GM18505 (cell line): ENCODE results near the gene ITPR2.
A peak's percentile ranks its signal among the peaks of the same experiment; 100 is the strongest.
"Not testable (repeated sequence)": the region's sequence is repeated elsewhere in the genome, so short reads cannot be mapped to it uniquely, and the experiment has no call there.

ENCODE experiments used
- ATAC-seq: cut with Tn5 transposase; IDR thresholded peaks from one replicate; pipeline ENCODE4 v1.9.1; 2021; ENCODE audit not compliant: unreplicated experiment
- POLR2A ChIP-seq: IDR thresholded peaks from 4 replicates; pipeline ENCODE4 v1.6.1; 2011; ENCODE audit warnings: borderline replicate concordance; ENCODE audit not compliant: insufficient read depth, insufficient read length; ENCODE audit errors: extremely low read depth

Gene ITPR2

DNA sequence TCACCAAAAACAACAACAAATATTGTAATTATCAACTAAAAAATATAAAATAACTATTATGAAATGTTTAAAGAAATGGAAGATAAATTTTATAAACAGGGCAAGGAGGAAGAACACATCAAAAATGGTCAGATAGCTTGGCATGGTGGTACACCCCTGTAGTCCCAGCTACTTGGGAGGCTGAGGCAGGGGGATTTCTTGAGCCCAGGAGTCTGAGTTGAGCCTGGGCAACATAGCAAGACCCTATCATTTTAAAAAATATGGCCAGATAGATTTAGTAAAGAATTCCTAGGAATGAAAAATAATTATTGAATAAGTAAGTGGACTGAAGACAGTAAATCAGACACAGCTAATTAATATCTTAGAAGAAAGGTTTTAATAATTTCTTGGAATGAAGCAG lies 32.6 kb downstream of the ITPR2 start:
- ATAC-seq: no peak
- TF ChIP-seq POLR2A: no peak

- no peak for ATAC-seq
- no peak for TF ChIP-seq POLR2A
Measured at GRCh38 chr12:26799741-26800140, 33.3 kb downstream of the ITPR2 start.

- no peak for ATAC-seq
- no peak for TF ChIP-seq POLR2A
Measured at GRCh38 chr12:26798640-26799039, 34.4 kb downstream of the ITPR2 start.

DNA sequence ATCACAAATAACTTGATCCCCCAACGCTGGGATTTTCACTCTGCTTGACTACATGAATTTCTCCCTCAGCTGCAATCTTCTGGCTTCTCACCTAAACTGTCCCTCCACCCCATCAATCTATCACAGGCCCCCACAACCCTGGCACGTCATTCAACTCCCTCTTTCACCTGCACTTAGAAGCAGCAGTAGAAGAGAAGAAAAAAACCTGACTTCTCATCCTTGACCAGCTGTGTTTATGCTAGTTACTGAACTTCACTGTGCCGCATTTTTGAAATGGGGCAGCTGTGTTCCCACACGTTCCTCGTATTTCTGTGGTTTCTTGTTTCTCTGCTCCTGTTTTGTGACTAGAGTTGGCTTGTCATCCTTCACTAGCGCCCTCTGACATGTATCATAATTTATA lies 35.0 kb downstream of the ITPR2 start:
- peak; percentile 60 for ATAC-seq
- TF ChIP-seq POLR2A: no peak

GRCh38 chr12:26795910-26796309 lies 37.1 kb downstream of the ITPR2 start:
- no peak for TF ChIP-seq POLR2A
- no peak for ATAC-seq

DNA sequence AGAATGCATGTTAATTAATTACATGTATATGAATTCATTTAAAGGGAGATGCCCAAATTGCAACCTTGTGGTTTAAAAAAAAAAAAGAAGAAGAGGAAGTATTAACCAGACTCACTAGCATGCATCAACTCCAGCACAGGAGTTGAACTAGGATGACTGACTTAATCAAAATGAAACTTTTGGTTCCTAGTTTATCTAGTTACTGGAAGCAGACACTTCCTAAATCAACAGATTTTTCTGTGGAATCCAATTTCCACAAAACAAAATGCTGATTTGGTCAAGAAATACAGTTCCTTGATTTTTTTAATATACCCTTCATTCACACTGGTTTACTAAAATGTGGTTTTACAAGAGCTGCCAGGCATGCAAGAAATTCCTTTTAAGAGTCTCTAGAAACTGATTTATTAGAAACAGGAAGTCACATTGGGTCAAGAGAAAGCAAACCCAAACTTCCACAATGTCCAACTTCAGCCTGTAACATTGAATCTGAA lies 41.6 kb downstream of the ITPR2 start:
- no peak for TF ChIP-seq POLR2A

DNA sequence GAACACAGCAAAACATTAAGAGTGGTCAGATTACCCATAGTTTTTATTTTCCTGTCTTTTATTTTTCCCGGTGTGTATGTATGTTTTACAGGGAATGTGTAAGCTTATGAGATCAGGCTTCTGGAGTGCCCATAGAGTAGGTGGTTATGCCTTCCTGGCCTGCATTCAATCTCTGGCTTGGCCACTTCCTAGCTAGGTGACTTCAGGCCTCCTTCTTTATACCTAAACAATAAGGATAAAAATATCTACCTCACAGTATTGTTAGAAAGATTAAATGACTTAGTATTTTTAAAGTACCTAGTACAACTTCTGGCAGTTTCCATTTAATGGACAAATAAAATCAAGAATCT lies 42.4 kb downstream of the ITPR2 start:
- no peak for ATAC-seq
- TF ChIP-seq POLR2A: no peak

More for the DNA sequence above, 41.6 kb downstream of the ITPR2 start:
- no peak for ATAC-seq

- ATAC-seq: no peak
- TF ChIP-seq POLR2A: no peak
Measured at GRCh38 chr12:26789731-26790644, 43.0 kb downstream of the ITPR2 start.

DNA sequence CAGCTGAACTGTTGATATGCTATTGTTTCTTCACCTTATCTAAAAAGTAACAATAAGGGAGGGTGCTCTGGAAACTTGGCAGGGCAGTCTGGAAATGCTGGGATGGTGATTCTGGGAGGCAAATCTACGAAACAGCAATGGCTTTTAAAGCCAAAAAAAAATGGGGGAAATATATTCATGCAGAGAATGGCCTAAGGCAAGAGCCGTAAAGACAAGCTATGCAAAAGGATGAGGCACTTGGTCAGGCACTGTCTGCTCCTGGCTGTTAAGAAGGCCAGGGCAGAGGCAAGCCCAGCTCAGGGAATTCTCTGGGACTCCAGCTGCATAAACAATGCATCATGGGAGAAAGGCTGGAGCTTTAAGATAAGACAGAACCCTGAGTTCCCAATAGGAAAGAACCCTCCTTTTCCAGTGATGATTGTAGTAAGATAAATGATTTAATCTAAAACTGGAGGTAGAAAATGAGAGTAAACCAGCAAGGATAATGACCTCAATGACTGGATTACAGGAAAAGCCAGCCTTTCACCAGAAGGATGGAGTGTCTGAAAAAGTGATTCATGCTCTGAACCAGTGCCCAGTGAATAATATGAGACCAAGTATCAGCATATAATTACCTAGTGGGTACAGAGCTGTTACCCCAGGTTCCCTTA lies 46.0 kb downstream of the ITPR2 start:
- no peak for TF ChIP-seq POLR2A
- no peak for ATAC-seq

DNA sequence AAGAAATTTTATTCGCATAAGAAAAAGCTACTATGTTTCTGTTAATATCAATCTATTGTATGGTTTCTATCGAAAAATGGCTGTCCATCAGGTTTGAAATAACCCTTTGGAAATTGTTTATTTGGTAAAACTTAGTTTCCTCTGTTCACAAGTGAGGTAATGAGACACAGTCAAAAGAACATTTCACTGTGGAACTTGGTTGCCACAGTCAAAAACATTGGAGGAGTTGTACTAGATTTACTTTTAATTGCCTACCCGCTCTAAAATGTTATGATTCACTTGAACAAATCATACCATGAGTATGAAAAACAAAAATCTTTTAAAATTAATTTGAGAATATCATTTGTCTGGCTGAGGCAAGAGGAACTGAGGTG lies 46.5 kb downstream of the ITPR2 start:
- no peak for ATAC-seq
- TF ChIP-seq POLR2A: no peak

GRCh38 chr12:26783816-26784379 lies 49.1 kb downstream of the ITPR2 start:
- ATAC-seq: not testable (repeated sequence)

DNA sequence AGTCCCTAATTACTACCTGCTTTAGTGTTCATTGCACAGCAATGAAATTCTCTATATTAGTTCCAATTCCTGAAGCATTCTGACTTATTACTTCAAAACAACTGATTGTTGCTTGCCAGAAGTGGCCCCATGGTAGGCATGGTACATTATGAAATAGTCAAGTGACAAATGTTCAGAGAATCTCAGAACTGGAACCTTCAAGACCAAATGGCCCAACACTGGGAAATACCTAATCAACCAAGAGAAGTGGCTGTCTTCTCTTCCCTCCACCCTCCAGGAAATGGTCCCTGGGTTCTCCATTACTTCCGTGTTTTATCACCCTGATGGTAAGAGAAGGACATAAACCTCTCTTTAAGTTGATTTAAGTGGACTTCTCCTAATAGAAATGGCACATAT lies 49.9 kb downstream of the ITPR2 start:
- no peak for ATAC-seq
- TF ChIP-seq POLR2A: no peak

DNA sequence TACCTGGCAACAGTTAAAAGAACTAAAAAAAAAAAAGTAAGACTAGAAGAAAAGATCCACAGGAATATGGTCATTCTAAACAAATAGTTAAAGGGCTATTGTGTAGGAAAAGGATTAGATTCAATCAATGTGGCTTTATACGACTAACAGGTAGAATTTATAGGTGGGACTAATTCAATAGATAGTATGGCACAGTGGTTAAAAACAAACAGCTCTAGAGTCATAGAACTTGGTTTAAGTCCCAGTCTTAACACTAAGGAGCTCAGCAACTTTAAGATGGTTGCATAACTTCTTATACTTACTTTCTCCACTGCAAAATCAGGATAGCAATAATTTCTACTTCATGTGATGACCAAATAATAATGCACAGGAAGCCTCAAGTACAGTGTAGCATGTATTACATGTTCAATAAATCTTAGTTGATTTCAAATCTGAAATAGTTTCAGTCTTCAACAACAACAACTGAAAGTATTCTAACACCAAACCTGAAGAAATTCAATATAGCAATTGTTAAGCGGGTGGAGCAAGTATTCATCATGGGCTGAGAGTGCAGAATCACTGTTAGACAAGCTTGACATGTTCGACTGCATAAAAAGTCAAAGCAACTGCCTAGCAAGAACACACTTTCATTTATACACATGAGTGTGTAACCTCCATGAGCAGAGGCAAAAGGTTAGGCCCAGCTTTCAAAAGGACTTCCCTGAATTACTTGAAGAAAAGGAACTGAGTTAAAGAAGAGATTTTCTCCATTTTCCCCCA lies 50.4 kb downstream of the ITPR2 start:
- no peak for TF ChIP-seq POLR2A
- no peak for ATAC-seq

DNA sequence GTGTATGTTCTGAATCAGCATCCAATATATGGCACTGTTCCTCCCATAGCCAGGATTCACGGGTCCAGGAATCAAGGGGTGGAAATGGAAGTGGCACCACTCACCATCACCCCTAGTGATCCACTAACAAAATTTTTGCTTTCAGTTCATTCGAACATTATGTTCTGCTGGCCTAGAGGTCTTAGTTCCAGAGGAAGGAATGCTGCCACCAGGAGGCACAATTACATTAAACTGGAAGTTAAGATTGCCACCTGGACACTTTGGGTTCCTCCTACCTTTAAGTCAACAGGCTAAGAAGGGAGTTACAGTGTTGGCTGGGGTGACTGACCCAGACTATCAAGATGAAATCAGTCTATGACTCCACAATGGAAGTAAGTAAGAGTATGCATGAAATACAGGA lies 52.3 kb downstream of the ITPR2 start:
- ATAC-seq: not testable (repeated sequence)

- not testable (repeated sequence) for ATAC-seq
Measured at GRCh38 chr12:26778173-26778775, 54.7 kb downstream of the ITPR2 start.
